ENCODE measurements around the gene AUTS2.

- no peak for TF ChIP-seq POLR2AphosphoS5 (IDR thresholded peaks at IDR 0.05)
- TF ChIP-seq CTCF (IDR thresholded peaks at IDR 0.05 in 8 of 11, conservative IDR thresholded peaks at IDR 0.05 in 3 of 11): no peak
Measured at GRCh38 chr7:70706204-70706603, 1107.9 kb downstream of the AUTS2 start.

Measured in spleen (tissue), 7 donors.